NCI-H2081 (cell line): Measurements from ENCODE around the gene IGSF5.
A peak's percentile ranks its signal among the peaks of the same experiment; 100 is the strongest.
"Not testable (repeated sequence)": the region's sequence is repeated elsewhere in the genome, so short reads cannot be mapped to it uniquely, and the experiment has no call there.

Experiments
- DNase-seq, 2 experiments: peaks; one replicate each; lab custom pipeline; 2025; lab: John Stamatoyannopoulos, UW

Gene IGSF5

GRCh38 chr21:39738566-39738965 is 6.4 kb upstream of the IGSF5 start:
- DNase-seq = no peak

- DNase-seq = not testable (repeated sequence)
These were observed 5.5 kb upstream of the IGSF5 start for GRCh38 chr21:39739531-39739930.

DNA sequence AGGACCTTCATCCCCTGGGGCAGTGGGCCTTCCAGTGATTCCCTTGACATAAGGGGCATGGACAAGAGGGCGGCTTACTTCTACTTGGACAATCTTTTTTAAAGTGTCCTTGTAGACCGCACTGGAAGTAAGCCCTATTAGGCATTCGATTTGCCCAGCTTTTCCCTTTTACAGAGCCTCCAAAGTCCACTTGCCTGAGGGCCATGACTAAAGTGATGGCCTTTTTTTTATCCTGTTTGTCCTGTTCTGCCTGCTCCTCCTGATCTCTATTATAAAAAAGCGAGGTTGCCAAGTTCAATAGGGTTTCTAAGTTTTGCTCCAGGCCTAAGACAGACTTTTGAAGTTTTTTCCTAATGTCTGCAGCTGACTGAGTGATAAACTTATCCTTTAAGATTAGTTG is 2.4 kb upstream of the IGSF5 start:
- not testable (repeated sequence) for DNase-seq

GRCh38 chr21:39745332-39745731 is 349 bp downstream of the IGSF5 start:
- not testable (repeated sequence) for DNase-seq

DNA sequence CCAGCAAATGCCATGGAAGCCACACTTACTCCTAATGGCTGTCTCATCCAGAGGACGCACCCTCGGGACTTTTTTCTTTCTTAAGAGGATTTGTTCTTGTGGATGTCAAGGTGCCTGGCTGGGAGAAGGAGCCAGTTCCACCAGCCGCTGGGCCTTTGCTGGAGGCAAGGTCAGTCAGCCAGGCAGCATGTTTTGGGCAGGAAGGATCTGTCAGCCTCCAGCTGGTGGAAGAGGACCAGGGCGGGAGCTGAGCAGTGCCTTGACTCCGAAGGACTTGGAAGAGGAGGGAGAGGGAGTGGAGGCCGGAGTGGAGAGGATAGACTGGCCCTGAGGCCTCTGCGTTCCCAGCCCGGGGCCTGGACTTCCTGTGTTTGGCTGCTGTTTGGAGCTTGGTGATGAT is 5.7 kb downstream of the IGSF5 start:
- no peak for DNase-seq

DNA sequence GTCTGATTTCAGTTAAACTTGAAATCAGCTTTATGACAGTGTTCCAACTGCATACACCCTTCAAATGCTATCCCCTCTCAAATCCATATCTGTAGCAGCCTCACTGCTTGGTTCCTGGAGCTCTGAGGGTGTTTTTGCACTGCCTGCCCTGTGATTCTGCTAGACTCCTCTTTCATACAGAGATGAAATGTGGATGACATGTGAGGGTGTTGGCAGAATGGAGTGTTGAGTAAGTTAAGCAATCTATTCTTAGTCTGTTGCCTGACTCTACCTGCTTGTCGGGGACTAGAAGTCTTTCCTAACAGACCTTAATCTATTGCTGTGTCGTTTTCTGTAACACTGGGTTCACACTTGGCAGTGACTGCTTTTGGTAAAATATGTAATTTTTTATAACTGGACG is 9.8 kb downstream of the IGSF5 start:
- no peak for DNase-seq

- DNase-seq = no peak
These were observed 11.3 kb downstream of the IGSF5 start for GRCh38 chr21:39756285-39756684.

DNA sequence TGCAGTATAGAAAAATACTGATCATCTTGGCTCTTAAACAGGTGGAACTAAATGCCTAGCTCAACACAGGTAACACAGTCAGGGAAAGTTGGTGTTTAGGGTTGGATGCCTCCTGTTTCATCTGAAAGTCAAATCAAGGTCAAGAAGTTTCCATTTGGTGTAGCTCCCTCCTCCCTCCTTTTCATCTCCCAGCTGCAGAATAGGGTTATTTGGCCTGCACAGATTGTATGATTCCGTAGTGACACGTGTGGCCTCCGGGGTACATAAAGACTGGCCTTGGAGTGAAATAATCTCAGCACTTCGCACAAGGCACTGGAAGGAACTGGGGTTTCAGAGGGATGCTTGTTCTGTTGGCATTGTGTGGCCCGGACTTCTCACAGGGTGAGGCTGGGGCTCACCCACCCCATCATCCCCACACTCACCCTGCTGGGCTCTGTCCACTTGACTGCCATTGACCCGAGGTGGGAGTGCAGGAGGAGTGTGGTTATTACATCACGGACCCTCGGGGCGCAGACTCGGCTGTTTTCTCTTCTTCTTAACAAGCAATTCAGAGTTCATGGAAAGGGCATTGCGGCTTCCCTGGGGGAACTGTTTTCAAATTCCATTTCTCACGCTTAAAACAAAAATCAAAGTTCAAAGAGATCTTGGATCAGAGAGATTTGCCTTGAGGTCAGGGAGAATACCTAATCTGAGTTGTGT is 18.4 kb downstream of the IGSF5 start:
- no peak for DNase-seq

GRCh38 chr21:39774227-39774626 is 29.2 kb downstream of the IGSF5 start:
- no peak for DNase-seq

DNA sequence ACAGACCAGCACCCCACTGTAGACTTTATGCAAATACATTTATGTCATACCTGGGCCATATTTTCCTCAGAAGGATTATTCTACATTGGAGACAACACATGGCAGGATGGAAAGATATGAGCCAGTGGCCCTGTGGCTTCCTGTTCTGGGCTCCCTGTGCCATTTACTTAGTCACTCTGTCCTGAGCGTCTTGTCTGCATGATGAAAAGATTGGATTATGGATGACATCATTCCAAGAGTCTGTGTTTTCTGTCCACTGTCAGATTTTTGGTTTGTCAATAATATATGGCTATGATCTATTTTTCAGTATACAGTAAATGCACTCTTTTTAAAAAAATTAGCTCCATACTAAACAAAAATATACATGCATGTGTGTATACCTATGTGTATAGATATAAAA is 30.8 kb downstream of the IGSF5 start:
- no peak for DNase-seq

GRCh38 chr21:39776589-39776988 is 31.6 kb downstream of the IGSF5 start:
- no peak for DNase-seq

GRCh38 chr21:39781331-39781730 is 36.3 kb downstream of the IGSF5 start:
- DNase-seq = no peak

DNA sequence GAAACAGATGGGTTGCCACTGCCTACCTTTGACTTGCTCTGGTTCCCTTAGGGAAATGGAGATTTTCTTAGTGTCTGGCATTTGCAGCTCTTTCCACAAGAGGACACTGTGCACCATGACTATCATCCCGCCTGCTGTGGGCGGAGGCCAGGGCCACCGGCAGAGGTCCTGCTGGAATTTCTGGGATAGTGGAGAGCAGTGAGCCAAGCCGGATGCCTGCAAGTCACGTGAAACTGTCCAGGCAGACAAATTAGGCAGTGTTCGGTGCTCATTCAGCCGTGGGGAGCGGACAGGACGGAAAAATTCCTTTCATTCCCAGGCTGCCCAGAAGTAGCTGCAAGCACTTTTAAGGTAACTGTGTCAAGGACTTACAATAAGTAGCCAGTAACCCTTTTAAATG is 43.4 kb downstream of the IGSF5 start:
- DNase-seq = peak; percentile 74 to 83

DNA sequence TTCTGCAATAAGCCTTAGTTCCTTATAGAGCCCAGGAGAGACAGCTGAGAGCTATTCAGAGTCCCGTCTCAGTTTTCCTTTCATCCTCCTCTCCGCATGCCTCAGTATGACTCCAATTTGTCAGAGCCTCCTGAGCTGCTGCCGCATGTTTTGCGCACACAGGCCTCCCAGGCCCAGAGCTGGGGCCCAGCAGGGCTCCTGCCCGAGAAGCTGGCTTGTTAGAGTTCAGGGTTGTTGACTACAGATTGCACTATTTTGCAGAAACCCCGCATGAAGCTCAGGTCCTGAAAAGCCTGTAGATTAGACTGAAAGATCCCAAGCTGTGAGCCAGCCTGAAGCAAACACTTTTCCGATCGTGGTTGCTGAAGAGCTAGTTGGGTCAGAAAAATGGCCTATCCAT is 51.5 kb downstream of the IGSF5 start:
- no peak for DNase-seq

GRCh38 chr21:39799178-39799577 is 54.2 kb downstream of the IGSF5 start:
- no peak for DNase-seq

DNA sequence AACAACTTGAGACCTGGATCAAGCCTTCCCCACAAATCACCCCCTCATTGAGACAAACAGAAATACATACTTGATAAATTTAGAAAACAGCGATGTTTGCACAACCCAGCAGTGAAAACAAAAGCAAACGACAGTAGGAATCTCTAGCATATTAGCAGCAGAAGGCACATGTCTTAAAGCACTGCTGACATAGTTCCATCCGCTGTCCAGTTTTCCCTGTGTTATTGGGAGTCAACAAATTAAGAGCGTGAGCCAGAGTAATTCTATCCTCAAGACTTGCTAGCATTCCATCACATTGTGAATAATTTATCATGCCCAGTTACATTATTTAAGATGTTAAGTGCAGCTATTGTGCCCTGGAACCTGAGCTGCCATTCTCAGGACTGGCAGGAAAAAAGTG is 55.3 kb downstream of the IGSF5 start:
- no peak for DNase-seq

DNA sequence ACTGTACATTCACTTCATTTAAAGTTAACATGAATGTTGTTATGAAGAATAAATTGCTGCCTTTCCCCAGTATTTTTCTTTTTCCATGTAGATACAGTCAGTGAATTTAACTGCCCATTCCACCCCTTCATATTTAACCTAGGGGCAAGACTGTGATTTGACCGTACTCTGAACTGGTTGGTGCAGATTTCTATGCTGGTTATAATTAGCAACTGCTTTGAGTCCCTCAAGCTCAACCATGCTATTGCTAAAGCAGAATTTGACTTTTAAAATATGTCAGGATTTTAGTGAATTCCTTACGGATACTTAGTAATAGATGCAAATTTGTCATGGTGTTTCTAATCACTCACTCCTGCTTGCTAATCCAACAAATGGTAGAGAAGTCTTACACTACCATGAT is 57.2 kb downstream of the IGSF5 start:
- no peak for DNase-seq

GRCh38 chr21:39803393-39803792 is 58.4 kb downstream of the IGSF5 start:
- DNase-seq = no peak

- DNase-seq = no peak
These were observed 59.3 kb downstream of the IGSF5 start for GRCh38 chr21:39804240-39804639.

DNA sequence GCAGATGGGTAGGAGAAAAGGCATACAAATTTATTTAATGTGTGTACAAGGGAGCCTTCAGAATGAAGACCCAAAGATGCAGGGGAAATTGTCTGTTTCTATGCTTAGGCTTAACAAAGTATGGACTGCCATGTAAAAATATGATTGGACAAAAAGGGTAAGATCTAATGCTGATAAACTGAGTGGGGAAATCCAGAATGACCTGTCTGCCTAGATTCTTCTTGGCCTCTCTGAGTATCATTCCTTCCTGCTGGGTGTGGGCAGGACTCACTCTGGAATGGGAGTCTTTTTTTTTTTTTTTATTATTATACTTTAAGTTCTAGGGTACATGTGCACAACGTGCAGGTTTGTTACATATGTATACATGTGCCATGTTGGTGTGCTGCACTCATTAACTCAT is 61.0 kb downstream of the IGSF5 start:
- DNase-seq = no peak

DNA sequence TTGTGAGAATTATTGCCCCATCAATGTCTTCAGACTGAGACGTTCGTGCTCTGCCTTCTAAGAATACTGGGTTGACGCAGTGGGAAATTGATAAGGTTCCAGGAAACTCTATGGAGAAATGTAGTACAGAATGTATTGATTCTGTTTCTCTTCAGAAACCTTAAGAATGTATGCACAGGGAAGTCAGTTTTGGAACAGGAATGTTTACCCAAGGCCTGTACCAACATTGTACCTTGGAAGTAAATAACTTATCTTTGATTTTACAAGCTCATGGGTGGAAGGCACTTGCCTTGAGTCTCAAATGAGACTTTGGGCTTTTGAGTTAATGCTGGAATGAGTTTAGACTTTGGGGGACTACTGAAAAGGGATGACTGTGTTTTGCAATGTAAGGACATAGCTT is 62.8 kb downstream of the IGSF5 start:
- no peak for DNase-seq

- DNase-seq = no peak
These were observed 65.0 kb downstream of the IGSF5 start for GRCh38 chr21:39809936-39810335.

- DNase-seq = no peak
These were observed 68.0 kb downstream of the IGSF5 start for GRCh38 chr21:39812983-39813382.

- no peak for DNase-seq
These were observed 73.6 kb downstream of the IGSF5 start for GRCh38 chr21:39818557-39818956.

DNA sequence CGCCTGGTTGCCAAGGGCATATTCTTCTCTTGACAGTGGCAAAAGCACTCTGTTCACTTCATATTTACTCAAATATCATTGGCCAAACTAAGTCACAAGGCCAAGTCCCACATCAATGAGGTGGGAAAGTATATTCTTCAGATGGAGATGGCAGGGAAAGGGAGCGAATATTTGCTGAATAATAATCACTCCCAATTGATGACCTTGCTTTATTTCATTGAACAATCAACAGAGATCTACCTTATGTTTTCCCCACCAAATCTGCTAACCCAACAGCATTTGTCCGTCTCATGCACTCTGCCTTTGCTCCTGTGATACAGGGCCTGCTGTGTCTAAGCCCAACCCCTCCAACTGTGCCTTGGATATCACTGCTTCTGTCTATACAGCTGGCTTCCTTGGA is 77.1 kb downstream of the IGSF5 start:
- DNase-seq = no peak
